Endodermal cell (in vitro differentiated cells): ENCODE data around the gene CLN3. TPM values are rescaled to one million over a fixed set of nuclear protein-coding genes. Genes with fewer than 3 reads are reported as not detected.
"Not testable (repeated sequence)": the region's sequence is repeated elsewhere in the genome, so short reads cannot be mapped to it uniquely, and the experiment has no call there.

Source experiments
- DNase-seq: peaks from one replicate; pipeline ENCODE4 v3.0.0-alpha.2; 2017
- H3K27ac ChIP-seq: 2 replicates; pipeline ENCODE4 v1.5.1; 2013; ENCODE audit warnings: mild to moderate bottlenecking, low read depth, low read length, moderate library complexity
- H3K27me3 ChIP-seq: 2 replicates; pipeline ENCODE4 v1.6.1; 2013; ENCODE audit warnings: mild to moderate bottlenecking, low read length, moderate library complexity; ENCODE audit not compliant: insufficient read depth, control insufficient read depth, poor library complexity, severe bottlenecking
- H3K36me3 ChIP-seq: 2 replicates; pipeline ENCODE4 v1.7.0; 2013; ENCODE audit warnings: mild to moderate bottlenecking, low read length, moderate library complexity; ENCODE audit not compliant: control insufficient read depth, insufficient read depth
- H3K4me1 ChIP-seq: one replicate; pipeline ENCODE4 v1.7.0; 2013; ENCODE audit warnings: low read length; ENCODE audit not compliant: control insufficient read depth, insufficient read depth
- H3K4me3 ChIP-seq: 2 replicates; pipeline ENCODE4 v1.5.1; 2013; ENCODE audit warnings: mild to moderate bottlenecking, low read length, moderate library complexity
- H3K9ac ChIP-seq: 2 replicates; pipeline ENCODE4 v1.6.1; 2013; ENCODE audit warnings: mild to moderate bottlenecking, low read length, moderate library complexity; ENCODE audit not compliant: poor library complexity, severe bottlenecking; ENCODE audit errors: extremely low read depth
- H3K9me3 ChIP-seq: 2 replicates; pipeline ENCODE4 v1.6.1; 2013; ENCODE audit warnings: mild to moderate bottlenecking, low read length, moderate library complexity; ENCODE audit not compliant: control insufficient read depth
- H3K27ac Mint-ChIP-seq: 2 replicates; pipeline ENCODE4 v1.8.0; 2020; ENCODE audit warnings: mixed read lengths
- H3K27me3 Mint-ChIP-seq: 2 replicates; pipeline ENCODE4 v1.8.0; 2021; ENCODE audit warnings: mild to moderate bottlenecking, mixed read lengths; ENCODE audit not compliant: insufficient read depth
- H3K36me3 Mint-ChIP-seq: 2 replicates; pipeline ENCODE4 v1.8.0; 2020; ENCODE audit warnings: low read depth, mixed read lengths
- H3K4me1 Mint-ChIP-seq: 2 replicates; pipeline ENCODE4 v1.8.0; 2020; ENCODE audit warnings: mixed read lengths
- H3K4me3 Mint-ChIP-seq: 2 replicates; pipeline ENCODE4 v1.8.0; 2020; ENCODE audit warnings: mild to moderate bottlenecking, moderate library complexity, mixed read lengths
- H3K9me3 Mint-ChIP-seq: 2 replicates; pipeline ENCODE4 v1.8.0; 2020; ENCODE audit warnings: mild to moderate bottlenecking, mixed read lengths
- WGBS, 2 experiments: methylation state at CpG; one replicate each; pipeline versions ENCODE4 v1.1.5 to v1.1.7; 2013; ENCODE audit warnings: missing lambda C conversion rate in 2 of 2, mixed read lengths in 1 of 2; ENCODE audit not compliant: insufficient coverage in 1 of 2, insufficient read length in 1 of 2; 5-methylcytosine and 5-hydroxymethylcytosine counted together
- total RNA-seq, 2 donors: library from RNA; stranded (reverse); fragmentation: NEBNext Ultra II Directional in 1 of 2; extraction: Animal tissue kit (Norgen Biotek cat#: 25700) in 1 of 2; gene quantifications; 2 replicates in 1 of 2; 3 replicates in 1 of 2; pipeline ENCODE4 v1.2.1, GENCODE V29; 2021
- TF ChIP-seq, protein P1 (sequence below): fragments of 200-600 bp; sonication (generic); conservative IDR thresholded peaks from 2 replicates; pipeline ENCODE4 v1.5.0; 2021; ENCODE audit warnings: antibody characterized with exemption, mild to moderate bottlenecking

The CLN3 gene
- total RNA-seq, 2 donors from 2014 or later = 29.9 to 30.2 TPM

DNA sequence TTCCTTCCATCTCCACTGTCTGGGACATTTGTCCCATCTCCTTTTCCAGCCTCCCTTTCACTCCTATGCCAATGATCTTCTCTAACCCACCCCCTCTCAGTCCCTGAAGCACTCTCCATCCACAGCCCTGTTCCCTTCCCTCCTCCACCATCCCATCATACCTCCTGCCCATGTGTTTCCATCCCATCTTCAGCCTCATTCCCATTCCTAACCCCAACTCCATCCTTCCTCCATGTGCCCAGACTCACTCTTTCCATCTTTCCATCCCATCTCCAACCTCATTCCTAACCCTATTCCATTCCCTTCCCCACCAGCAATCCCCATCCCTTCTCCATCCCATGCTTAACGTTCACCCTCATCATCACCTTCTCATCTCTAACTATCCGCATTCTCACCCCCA is 10.4 kb upstream of the CLN3 start:
- no peaks in the 10 kb centered on the region for H3K27me3 ChIP-seq
- no peak overlapping the region for H3K9ac ChIP-seq
- no peak overlapping the region for H3K27ac ChIP-seq
- DNase-seq = no peak
- no peak overlapping the region for H3K4me3 Mint-ChIP-seq
- H3K27me3 Mint-ChIP-seq = peaks cover 12% of the 10 kb centered on the region
- no peaks in the 10 kb centered on the region for H3K9me3 ChIP-seq
- no peaks in the 10 kb centered on the region for H3K9me3 Mint-ChIP-seq
- WGBS, 2 experiments = 76 to 87% methylated on average over 2 of the region's 2 CpGs
- no peak overlapping the region for H3K27ac Mint-ChIP-seq
- no peak overlapping the region for H3K4me3 ChIP-seq
- H3K4me1 Mint-ChIP-seq = no peaks in the 10 kb centered on the region
- H3K36me3 ChIP-seq = no peaks in the 10 kb centered on the region
- TF ChIP-seq, protein P1, sequence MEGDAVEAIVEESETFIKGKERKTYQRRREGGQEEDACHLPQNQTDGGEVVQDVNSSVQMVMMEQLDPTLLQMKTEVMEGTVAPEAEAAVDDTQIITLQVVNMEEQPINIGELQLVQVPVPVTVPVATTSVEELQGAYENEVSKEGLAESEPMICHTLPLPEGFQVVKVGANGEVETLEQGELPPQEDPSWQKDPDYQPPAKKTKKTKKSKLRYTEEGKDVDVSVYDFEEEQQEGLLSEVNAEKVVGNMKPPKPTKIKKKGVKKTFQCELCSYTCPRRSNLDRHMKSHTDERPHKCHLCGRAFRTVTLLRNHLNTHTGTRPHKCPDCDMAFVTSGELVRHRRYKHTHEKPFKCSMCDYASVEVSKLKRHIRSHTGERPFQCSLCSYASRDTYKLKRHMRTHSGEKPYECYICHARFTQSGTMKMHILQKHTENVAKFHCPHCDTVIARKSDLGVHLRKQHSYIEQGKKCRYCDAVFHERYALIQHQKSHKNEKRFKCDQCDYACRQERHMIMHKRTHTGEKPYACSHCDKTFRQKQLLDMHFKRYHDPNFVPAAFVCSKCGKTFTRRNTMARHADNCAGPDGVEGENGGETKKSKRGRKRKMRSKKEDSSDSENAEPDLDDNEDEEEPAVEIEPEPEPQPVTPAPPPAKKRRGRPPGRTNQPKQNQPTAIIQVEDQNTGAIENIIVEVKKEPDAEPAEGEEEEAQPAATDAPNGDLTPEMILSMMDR = no peak
- H3K36me3 Mint-ChIP-seq = no peaks in the 10 kb centered on the region
- H3K4me1 ChIP-seq = no peaks in the 10 kb centered on the region

DNA sequence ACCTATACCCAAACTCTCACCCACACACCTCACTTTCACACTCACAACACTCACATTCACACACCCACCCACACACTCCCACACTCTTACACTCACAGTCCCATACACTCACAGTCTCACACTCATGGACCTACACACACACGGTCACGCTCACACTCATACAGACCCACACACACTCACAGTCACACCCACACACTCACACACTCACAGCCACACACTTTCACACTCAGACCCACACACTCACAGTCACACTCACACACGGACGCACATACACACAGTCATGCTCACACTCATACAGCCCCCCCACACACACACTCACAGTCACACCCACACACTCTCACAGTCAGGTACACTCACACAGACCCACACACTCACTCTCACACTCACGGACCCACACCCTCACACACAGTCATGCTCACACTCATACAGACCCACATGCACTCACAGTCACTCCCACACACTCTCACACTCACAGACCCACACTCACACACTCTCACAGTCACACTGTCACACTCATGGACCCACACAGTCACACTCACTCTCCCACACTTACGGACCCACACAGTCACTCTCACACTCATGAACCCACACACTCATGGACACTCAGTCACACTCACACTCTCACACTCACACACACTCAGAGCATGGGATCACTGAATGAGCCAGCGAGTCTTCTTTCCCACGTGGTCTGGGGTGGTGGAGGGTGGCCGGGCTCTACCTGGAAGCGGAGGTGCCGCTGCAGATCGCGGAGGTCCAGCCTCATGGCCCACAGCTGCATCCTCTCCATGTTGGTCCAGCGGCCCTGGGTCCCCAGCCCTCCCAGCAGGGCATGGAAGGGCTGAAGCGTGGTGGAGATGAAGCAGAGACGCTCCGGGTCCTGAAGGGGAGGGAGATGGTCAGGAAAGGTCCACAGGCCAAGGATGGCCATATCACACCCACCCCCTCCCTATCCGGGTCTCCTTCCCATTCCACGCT is 9.7 kb upstream of the CLN3 start:
- Mint-ChIP-seq H3K36me3 (no peaks in the 10 kb centered on the region), H3K27ac (no peak overlapping the region)
- no peak overlapping the region for H3K27ac ChIP-seq

DNA sequence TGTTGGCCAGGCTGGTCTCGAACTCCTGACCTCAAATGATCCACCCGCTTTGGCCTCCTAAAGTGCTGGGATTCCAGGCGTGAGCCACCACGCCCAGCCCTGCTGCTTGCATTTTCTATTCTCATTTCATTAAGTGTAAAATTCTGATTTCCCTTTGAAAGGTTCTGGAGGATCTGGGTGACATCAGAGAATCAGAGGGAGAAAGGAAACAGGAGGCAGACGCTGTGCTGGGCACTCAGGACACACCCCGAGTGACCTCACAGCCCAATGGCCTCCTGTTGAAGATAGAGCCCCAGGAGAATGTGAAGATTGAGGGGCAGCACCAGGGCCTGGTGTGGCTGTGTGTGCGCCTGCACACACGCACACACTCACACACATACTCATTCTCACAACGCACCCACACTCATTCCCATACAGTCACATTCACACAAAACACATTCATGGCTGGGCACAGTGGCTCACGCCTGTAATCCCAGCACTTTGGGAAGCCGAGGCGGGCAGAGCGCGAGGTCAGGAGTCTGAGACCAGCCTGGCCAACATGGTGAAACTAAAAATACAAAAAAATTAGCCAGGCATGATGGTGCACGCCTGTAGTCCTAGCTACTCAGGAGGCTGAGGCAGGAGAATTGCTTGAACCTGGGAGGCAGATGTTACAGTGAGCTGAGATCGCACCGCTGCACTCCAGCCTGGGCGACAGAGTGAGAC is 8.8 kb upstream of the CLN3 start:
- H3K9me3 Mint-ChIP-seq, H3K4me3 Mint-ChIP-seq, H3K4me1 Mint-ChIP-seq, H3K27me3 Mint-ChIP-seq, H3K36me3 Mint-ChIP-seq, H3K9me3 ChIP-seq, H3K27ac ChIP-seq, DNase-seq, H3K27ac Mint-ChIP-seq, H3K4me3 ChIP-seq, H3K4me1 ChIP-seq, H3K9ac ChIP-seq, H3K36me3 ChIP-seq, H3K27me3 ChIP-seq: not testable (repeated sequence)
- 87 to 91% methylated on average over 16 to 18 of the region's 18 CpGs for WGBS, 2 experiments

More for the DNA sequence above, 9.7 kb upstream of the CLN3 start:
- Mint-ChIP-seq H3K27me3 (peaks cover 12% of the 10 kb centered on the region), H3K4me3 (no peak overlapping the region), H3K9me3 (no peaks in the 10 kb centered on the region), H3K4me1 (no peaks in the 10 kb centered on the region)
- Histone ChIP-seq H3K36me3 (no peaks in the 10 kb centered on the region), H3K9me3 (no peaks in the 10 kb centered on the region), H3K4me1 (no peaks in the 10 kb centered on the region), H3K27me3 (no peaks in the 10 kb centered on the region), H3K4me3 (no peak overlapping the region), H3K9ac (no peak overlapping the region)
- no peak for DNase-seq
- TF ChIP-seq, protein P1 = no peak
- 82 to 85% methylated on average over 8 to 19 of the region's 19 CpGs for WGBS, 2 experiments
